ENCODE data around the gene SSTR5. TPM values are rescaled to one million over a fixed set of nuclear protein-coding genes. Genes with fewer than 3 reads are reported as not detected.
A peak's percentile ranks its signal among the peaks of the same experiment; 100 is the strongest.

The SSTR5 gene
- total RNA-seq, 6 experiments from 2014 or later, result not detected

GRCh38 chr16:1056196-1056595, 16.4 kb upstream of the SSTR5 start:
- TF ChIP-seq CTCF (IDR thresholded peaks at IDR 0.05), result no peak
- no peak for DNase-seq
- H3K9me3 Mint-ChIP-seq, result peaks cover 6% of the 10 kb centered on the region
- no peak overlapping the region for H3K4me3 Mint-ChIP-seq
- no peak overlapping the region for H3K27ac Mint-ChIP-seq
- H3K27me3 Mint-ChIP-seq (ENCODE audit: insufficient read depth), result peaks cover 8% of the 10 kb centered on the region
- no peaks in the 10 kb centered on the region for H3K4me1 Mint-ChIP-seq (ENCODE audit: low read depth)
- H3K36me3 Mint-ChIP-seq (ENCODE audit: low read depth), result 0 out of 2 replicates have a peak, but pooled peaks cover 5% of the 10 kb centered on the region

- Mint-ChIP-seq H3K27ac (no peak overlapping the region), H3K27me3 (ENCODE audit: insufficient read depth) (peaks cover 8% of the 10 kb centered on the region), H3K4me3 (no peak overlapping the region), H3K36me3 (ENCODE audit: low read depth) (0 out of 2 replicates have a peak, but pooled peaks cover 5% of the 10 kb centered on the region), H3K9me3 (peaks cover 6% of the 10 kb centered on the region), H3K4me1 (ENCODE audit: low read depth) (no peaks in the 10 kb centered on the region)
- no peak for DNase-seq
- peak; percentile 93 for TF ChIP-seq CTCF (IDR thresholded peaks at IDR 0.05)
Measured at GRCh38 chr16:1057252-1057932, 15.2 kb upstream of the SSTR5 start.

- no peak for TF ChIP-seq CTCF (IDR thresholded peaks at IDR 0.05)
- H3K9me3 Mint-ChIP-seq, result peaks cover 6% of the 10 kb centered on the region
- H3K4me1 Mint-ChIP-seq (ENCODE audit: low read depth), result no peaks in the 10 kb centered on the region
- H3K27ac Mint-ChIP-seq, result no peak overlapping the region
- DNase-seq, result no peak
- 0 out of 2 replicates have a peak, but pooled peaks cover 5% of the 10 kb centered on the region for H3K36me3 Mint-ChIP-seq (ENCODE audit: low read depth)
- peaks cover 8% of the 10 kb centered on the region for H3K27me3 Mint-ChIP-seq (ENCODE audit: insufficient read depth)
- no peak overlapping the region for H3K4me3 Mint-ChIP-seq
Measured at GRCh38 chr16:1058216-1058615, 14.3 kb upstream of the SSTR5 start.

GRCh38 chr16:1059310-1059709, 13.2 kb upstream of the SSTR5 start:
- Mint-ChIP-seq H3K36me3 (ENCODE audit: low read depth) (0 out of 2 replicates have a peak, but pooled peaks cover 5% of the 10 kb centered on the region), H3K4me3 (no peak overlapping the region), H3K27ac (no peak overlapping the region), H3K4me1 (ENCODE audit: low read depth) (no peaks in the 10 kb centered on the region), H3K9me3 (peaks cover 6% of the 10 kb centered on the region), H3K27me3 (ENCODE audit: insufficient read depth) (peaks cover 9% of the 10 kb centered on the region)
- no peak for DNase-seq
- no peak for TF ChIP-seq CTCF (IDR thresholded peaks at IDR 0.05)

- 0 out of 2 replicates have a peak, but pooled peaks cover 5% of the 10 kb centered on the region for H3K36me3 Mint-ChIP-seq (ENCODE audit: low read depth)
- H3K9me3 Mint-ChIP-seq, result peaks cover 6% of the 10 kb centered on the region
- DNase-seq, result no peak
- no peak overlapping the region for H3K4me3 Mint-ChIP-seq
- TF ChIP-seq CTCF (IDR thresholded peaks at IDR 0.05), result no peak
- no peaks in the 10 kb centered on the region for H3K4me1 Mint-ChIP-seq (ENCODE audit: low read depth)
- peaks cover 17% of the 10 kb centered on the region for H3K27me3 Mint-ChIP-seq (ENCODE audit: insufficient read depth)
- H3K27ac Mint-ChIP-seq, result no peak overlapping the region
Measured at GRCh38 chr16:1060416-1061340, 11.9 kb upstream of the SSTR5 start.
